ENCODE data around the gene PCDHGA2.
"Not testable (repeated sequence)": the region's sequence is repeated elsewhere in the genome, so short reads cannot be mapped to it uniquely, and the experiment has no call there.

The PCDHGA2 gene

GRCh38 chr5:141383345-141383744, 44.8 kb downstream of the PCDHGA2 start:
- no peak for DNase-seq (ENCODE audit: low read depth)

GRCh38 chr5:141384471-141385267, 46.1 kb downstream of the PCDHGA2 start:
- DNase-seq (ENCODE audit: low read depth) = no peak

- DNase-seq (ENCODE audit: low read depth) = not testable (repeated sequence)
These were observed 49.2 kb downstream of the PCDHGA2 start, which contains the start of gene PCDHGB4 for GRCh38 chr5:141387557-141388311. Gene PCDHGB4, plus strand, starts transcription at chr5:141387698. Its CDS starts 187 bp downstream, at chr5:141387885.

GRCh38 chr5:141388661-141389060, 50.1 kb downstream of the PCDHGA2 start:
- DNase-seq (ENCODE audit: low read depth) = no peak

GRCh38 chr5:141389153-141390042, 50.8 kb downstream of the PCDHGA2 start:
- DNase-seq (ENCODE audit: low read depth) = no peak

GRCh38 chr5:141392429-141393198, 54.1 kb downstream of the PCDHGA2 start, which contains the start of gene PCDHGA8:
Gene PCDHGA8, plus strand, starts transcription at chr5:141392633. Its CDS starts 181 bp downstream, at chr5:141392814.
- DNase-seq (ENCODE audit: low read depth) = no peak

Data from activated gamma-delta T cell treated with anti-CD3 and anti-CD28 coated beads, Interleukin-2, amount 50 U/mL, for 16 hours (primary cell).